ENCODE measurements around the gene USP13.

DNA sequence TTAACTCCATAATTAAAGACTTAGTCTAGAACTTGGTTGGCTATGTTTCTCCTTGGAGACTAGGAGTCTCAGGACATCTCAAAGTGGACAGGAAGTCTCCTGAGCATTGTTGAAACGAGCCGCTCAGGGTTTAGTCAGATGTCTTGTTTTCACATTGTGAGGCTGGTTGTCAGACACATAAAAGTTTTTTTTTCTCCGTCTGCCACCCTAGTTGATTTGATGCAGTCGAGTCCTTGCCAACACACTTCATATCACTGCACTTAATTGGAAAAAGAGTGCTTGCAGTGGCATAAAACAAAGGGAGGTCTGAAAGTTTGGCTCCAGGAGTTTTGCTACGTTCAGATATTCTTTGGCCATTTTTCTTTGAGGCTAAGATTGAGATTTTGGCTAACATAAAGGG lies 92.9 kb downstream of the USP13 start:
- TF ChIP-seq, protein P1, sequence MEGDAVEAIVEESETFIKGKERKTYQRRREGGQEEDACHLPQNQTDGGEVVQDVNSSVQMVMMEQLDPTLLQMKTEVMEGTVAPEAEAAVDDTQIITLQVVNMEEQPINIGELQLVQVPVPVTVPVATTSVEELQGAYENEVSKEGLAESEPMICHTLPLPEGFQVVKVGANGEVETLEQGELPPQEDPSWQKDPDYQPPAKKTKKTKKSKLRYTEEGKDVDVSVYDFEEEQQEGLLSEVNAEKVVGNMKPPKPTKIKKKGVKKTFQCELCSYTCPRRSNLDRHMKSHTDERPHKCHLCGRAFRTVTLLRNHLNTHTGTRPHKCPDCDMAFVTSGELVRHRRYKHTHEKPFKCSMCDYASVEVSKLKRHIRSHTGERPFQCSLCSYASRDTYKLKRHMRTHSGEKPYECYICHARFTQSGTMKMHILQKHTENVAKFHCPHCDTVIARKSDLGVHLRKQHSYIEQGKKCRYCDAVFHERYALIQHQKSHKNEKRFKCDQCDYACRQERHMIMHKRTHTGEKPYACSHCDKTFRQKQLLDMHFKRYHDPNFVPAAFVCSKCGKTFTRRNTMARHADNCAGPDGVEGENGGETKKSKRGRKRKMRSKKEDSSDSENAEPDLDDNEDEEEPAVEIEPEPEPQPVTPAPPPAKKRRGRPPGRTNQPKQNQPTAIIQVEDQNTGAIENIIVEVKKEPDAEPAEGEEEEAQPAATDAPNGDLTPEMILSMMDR (conservative IDR thresholded peaks at IDR 0.05; ENCODE audit: low read length), result no peak
- no peak for TF ChIP-seq EZH2phosphoT487 (IDR thresholded peaks at IDR 0.05; ENCODE audit: borderline replicate concordance, low read depth, low read length)

All from OCI-LY7 (cell line).